CD4-positive, alpha-beta T cell treated with Interleukin-2 at 100 ng/mL for 4 hours (primary cell): ENCODE measurements around the gene POU3F1.

Experiments
- DNase-seq: peaks from one replicate; pipeline ENCODE4 v3.0.0-alpha.2; 2020; ENCODE audit warnings: low spot score

The POU3F1 gene

GRCh38 chr1:38004284-38005108 lies 42.1 kb downstream of the POU3F1 start:
- no peak for DNase-seq

- no peak for DNase-seq
Observed at GRCh38 chr1:38003261-38004250, 43.0 kb downstream of the POU3F1 start.

DNA sequence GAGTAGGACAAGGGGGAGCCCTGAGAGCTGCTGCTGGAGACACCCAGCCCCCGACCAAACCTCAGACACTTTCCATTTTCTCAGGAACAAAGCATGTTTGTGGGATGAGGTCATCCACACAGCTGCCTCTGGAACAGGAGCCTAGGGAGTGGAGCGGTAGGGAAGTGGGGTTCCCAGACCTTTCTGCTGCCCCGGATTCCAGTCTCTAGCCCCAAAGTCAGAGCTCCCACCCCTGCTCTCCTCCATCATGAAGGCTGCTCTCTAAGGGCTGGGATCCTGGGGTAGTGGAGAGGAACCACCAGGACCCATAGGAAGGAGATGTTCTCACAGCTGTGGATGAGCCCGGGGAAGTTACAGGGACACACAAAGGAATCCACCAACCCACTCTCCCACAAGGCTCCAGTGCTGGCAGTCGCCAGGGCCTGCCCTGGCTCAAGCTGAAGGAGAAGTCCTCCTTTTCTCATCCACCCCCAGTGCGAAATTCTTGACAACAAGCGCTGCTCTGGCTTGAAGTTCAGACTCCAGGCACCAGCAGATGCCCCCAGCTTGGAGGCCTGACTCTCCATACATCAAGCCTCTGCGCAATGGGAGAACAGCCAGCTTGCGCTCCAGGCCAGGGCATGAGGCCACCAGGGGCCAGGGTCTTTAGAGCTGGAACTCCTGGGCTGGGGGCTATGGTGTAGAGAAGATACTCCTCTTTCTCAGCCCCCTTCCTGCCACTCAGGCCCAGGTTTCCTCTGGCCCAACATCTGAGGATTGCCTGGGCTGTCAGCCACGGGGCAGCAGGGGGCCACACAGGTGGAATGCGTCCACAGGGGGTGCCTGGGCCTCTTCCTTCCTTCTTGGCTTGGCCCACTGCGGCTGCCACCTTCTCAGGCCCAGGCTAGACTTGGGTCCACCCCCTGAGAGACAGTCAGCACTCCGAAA lies 45.8 kb downstream of the POU3F1 start:
- no peak for DNase-seq

GRCh38 chr1:38000233-38000528 lies 46.4 kb downstream of the POU3F1 start:
- no peak for DNase-seq

- no peak for DNase-seq
Observed at GRCh38 chr1:37999430-38000232, 47.0 kb downstream of the POU3F1 start.

DNA sequence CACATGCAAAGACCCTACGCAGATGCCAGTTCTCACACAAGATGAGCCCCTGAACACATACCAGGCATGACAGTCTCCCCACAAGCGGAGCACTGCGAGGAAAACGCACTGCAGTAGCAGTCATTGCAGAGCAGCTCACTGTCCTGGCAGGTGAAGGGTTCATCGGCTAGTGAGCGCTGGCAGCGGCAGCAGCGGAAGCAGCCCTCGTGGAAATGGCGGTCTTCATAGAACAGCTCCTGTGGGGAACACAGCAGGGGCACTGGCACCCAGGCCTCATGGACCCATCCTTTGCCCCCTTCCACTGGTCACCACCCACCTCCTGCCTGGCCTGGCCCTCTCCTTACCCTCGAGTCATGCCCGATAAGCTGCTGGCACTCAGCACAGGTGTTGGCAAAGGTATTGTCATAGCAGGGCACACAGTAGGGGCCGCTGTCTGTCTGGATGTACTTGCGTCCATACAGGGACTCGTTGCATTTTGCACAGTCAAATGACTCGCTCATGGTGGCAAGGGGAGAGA lies 47.6 kb downstream of the POU3F1 start:
- DNase-seq = no peak

- no peak for DNase-seq
Observed at GRCh38 chr1:37998089-37998808, 48.3 kb downstream of the POU3F1 start.

GRCh38 chr1:37997256-37998088 lies 49.1 kb downstream of the POU3F1 start:
- DNase-seq = no peak

DNA sequence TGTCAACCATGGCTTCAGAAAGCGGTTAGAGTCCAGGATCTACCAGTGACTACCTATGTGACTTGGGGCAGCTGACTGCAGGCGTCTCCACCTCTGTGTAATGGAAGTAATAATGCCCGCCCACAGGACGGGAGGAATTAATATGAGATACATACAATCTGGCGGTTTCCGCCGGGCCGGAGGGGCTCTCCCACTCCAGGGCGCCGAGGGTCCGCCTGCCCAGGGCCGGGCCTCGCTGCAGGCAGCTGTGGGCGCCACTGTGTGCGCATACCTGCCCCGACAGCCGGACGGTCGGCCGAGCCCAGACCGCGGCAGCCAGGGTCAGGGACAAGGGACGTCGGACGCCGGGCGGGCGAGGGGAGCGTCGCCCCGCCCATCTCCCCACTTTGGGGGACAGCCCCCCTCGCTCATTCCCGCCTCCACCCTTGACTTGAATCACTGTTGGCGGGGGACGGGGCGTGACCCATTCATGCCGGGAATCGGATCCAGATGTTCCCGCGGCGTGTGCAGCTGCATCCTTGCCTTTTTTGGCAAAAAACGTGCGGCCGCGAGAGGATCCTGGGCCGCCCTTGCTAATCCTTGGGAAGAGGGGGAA lies 50.7 kb downstream of the POU3F1 start:
- DNase-seq = peak; percentile 30

GRCh38 chr1:37994886-37995566 lies 51.6 kb downstream of the POU3F1 start:
- no peak for DNase-seq
